GM12801 (cell line): Measurements from ENCODE around the gene MED16.

Experiments
- CTCF ChIP-seq: IDR thresholded peaks from one replicate; pipeline ENCODE4 v1.5.1; 2011; ENCODE audit warnings: control low read depth; ENCODE audit not compliant: insufficient read length; ENCODE audit errors: extremely low read depth

The MED16 gene

GRCh38 chr19:858284-858683, 34.7 kb downstream of the MED16 start:
- TF ChIP-seq CTCF: no peak

GRCh38 chr19:855566-856120, 37.3 kb downstream of the MED16 start:
- TF ChIP-seq CTCF: no peak

GRCh38 chr19:855142-855541, 37.8 kb downstream of the MED16 start:
- TF ChIP-seq CTCF: no peak

GRCh38 chr19:854549-854948, 38.4 kb downstream of the MED16 start:
- no peak for TF ChIP-seq CTCF

- TF ChIP-seq CTCF: no peak
Observed at GRCh38 chr19:853014-853585, 39.9 kb downstream of the MED16 start.

GRCh38 chr19:852136-853013, 40.6 kb downstream of the MED16 start, which contains the start of gene ELANE:
Gene ELANE, plus strand, starts transcription at chr19:852303. Its CDS starts 26 bp downstream, at chr19:852329.
- TF ChIP-seq CTCF: no peak

- TF ChIP-seq CTCF: no peak
Observed at GRCh38 chr19:850979-851335, 42.0 kb downstream of the MED16 start.
